ENCODE results near the gene OR2T11.

GRCh38 chr1:248627971-248628844 is 6.7 kb downstream of the OR2T11 start:
- TF ChIP-seq USF1 (IDR thresholded peaks at IDR 0.05) (no peak), REST (IDR thresholded peaks at IDR 0.05; ENCODE audit: low read depth) (no peak), CEBPB (IDR thresholded peaks at IDR 0.05) (no peak), FOXM1 (IDR thresholded peaks at IDR 0.05; ENCODE audit: borderline replicate concordance, low read depth) (no peak), EP300 (IDR thresholded peaks at IDR 0.05; ENCODE audit: borderline replicate concordance) (no peak), EGR1 (IDR thresholded peaks at IDR 0.05) (no peak)
